A549 (cell line): ENCODE measurements around the gene CLDN2.

Experiments used
- EP300 ChIP-seq, 2 experiments: fragments of >200 bp; sonication (Bioruptor Twin); formaldehyde crosslinking; IDR thresholded peaks; 2 replicates in 1 of 2; 3 replicates in 1 of 2; pipeline ENCODE4 v1.6.1; 2016 to 2017
- HDAC2 ChIP-seq: fragments of 200-600 bp; sonication (generic); IDR thresholded peaks from 2 replicates; pipeline ENCODE4 v1.6.1; 2016
- KDM1A ChIP-seq: fragments of 200-600 bp; sonication (generic); IDR thresholded peaks from 2 replicates; pipeline ENCODE4 v1.6.1; 2016; ENCODE audit warnings: low read depth, mild to moderate bottlenecking
- POLR2A ChIP-seq: IDR thresholded peaks from 2 replicates; pipeline ENCODE4 v1.6.1; 2012; ENCODE audit warnings: mild to moderate bottlenecking, low read length
- POLR2AphosphoS2 ChIP-seq: conservative IDR thresholded peaks from 2 replicates; pipeline ENCODE4 v1.6.1; 2012; ENCODE audit warnings: low read length, improper control_type of control experiment, inconsistent platforms
- RAD21 ChIP-seq, 2 experiments: fragments of >200 bp in 1 of 2; sonication (Bioruptor Twin) in 1 of 2; formaldehyde crosslinking in 1 of 2; IDR thresholded peaks in 1 of 2; conservative IDR thresholded peaks in 1 of 2; 2 replicates in 1 of 2; 3 replicates in 1 of 2; pipeline ENCODE4 v1.6.1; 2012 to 2018; ENCODE audit warnings: inconsistent platforms in 1 of 2
- SMC3 ChIP-seq: fragments of >200 bp; sonication (Bioruptor Twin); formaldehyde crosslinking; IDR thresholded peaks from 3 replicates; pipeline ENCODE4 v1.6.1; 2018; ENCODE audit warnings: inconsistent platforms
- ZNF302 ChIP-seq: fragments of 250-450 bp; sonication (Bioruptor Pico); IDR thresholded peaks from 2 replicates; pipeline ENCODE4 v1.9.0; 2021; ENCODE audit warnings: inconsistent platforms, mild to moderate bottlenecking, moderate library complexity
- TF ChIP-seq, protein P1 (sequence below): fragments of >200 bp; sonication (Bioruptor Twin); formaldehyde crosslinking; IDR thresholded peaks from 3 replicates; pipeline ENCODE4 v1.5.1; 2016
- TF ChIP-seq, protein P2 (sequence below): fragments of 250-450 bp; sonication (Bioruptor Pico); IDR thresholded peaks from 2 replicates; pipeline ENCODE4 v1.5.0; 2021; ENCODE audit warnings: mild to moderate bottlenecking, moderate library complexity, borderline replicate concordance
- TF ChIP-seq, protein P3 (sequence below): IDR thresholded peaks from 2 replicates; pipeline ENCODE4 v1.6.1; 2012; ENCODE audit warnings: low read depth, borderline replicate concordance

DNA sequence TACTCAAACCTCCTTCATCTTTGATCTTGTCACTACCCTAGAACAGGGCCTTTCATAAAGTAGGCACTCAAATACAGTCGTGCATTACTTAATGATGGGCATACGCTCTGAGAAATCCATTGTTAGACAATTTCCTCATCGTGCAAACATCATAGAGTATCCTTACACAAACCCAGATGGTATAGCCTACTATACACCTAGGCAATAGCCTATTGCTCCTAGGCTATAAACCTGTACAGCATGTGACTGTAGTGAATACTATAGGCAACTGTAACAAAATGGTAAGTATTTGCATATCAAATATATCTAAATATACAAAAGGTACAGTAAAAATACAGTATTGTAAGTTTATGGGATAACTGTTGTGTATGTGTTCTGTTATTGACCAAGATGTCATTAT is 31.9 kb downstream of the CLDN2 start:
- TF ChIP-seq RAD21 (conservative IDR thresholded peaks at IDR 0.05 in 1 of 2, IDR thresholded peaks at IDR 0.05 in 1 of 2) (no peak), EP300 (IDR thresholded peaks at IDR 0.05) (no peak), HDAC2 (no peak), POLR2A (no peak), KDM1A (no peak), SMC3 (no peak), POLR2AphosphoS2 (no peak), ZNF302 (CRISPR knock-in tag) (no peak)
- TF ChIP-seq, protein P1, sequence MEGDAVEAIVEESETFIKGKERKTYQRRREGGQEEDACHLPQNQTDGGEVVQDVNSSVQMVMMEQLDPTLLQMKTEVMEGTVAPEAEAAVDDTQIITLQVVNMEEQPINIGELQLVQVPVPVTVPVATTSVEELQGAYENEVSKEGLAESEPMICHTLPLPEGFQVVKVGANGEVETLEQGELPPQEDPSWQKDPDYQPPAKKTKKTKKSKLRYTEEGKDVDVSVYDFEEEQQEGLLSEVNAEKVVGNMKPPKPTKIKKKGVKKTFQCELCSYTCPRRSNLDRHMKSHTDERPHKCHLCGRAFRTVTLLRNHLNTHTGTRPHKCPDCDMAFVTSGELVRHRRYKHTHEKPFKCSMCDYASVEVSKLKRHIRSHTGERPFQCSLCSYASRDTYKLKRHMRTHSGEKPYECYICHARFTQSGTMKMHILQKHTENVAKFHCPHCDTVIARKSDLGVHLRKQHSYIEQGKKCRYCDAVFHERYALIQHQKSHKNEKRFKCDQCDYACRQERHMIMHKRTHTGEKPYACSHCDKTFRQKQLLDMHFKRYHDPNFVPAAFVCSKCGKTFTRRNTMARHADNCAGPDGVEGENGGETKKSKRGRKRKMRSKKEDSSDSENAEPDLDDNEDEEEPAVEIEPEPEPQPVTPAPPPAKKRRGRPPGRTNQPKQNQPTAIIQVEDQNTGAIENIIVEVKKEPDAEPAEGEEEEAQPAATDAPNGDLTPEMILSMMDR, result no peak
- TF ChIP-seq, protein P2, sequence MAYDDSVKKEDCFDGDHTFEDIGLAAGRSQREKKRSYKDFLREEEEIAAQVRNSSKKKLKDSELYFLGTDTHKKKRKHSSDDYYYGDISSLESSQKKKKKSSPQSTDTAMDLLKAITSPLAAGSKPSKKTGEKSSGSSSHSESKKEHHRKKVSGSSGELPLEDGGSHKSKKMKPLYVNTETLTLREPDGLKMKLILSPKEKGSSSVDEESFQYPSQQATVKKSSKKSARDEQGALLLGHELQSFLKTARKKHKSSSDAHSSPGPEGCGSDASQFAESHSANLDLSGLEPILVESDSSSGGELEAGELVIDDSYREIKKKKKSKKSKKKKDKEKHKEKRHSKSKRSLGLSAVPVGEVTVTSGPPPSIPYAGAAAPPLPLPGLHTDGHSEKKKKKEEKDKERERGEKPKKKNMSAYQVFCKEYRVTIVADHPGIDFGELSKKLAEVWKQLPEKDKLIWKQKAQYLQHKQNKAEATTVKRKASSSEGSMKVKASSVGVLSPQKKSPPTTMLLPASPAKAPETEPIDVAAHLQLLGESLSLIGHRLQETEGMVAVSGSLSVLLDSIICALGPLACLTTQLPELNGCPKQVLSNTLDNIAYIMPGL (CRISPR knock-in tag), result no peak
- TF ChIP-seq, protein P3, sequence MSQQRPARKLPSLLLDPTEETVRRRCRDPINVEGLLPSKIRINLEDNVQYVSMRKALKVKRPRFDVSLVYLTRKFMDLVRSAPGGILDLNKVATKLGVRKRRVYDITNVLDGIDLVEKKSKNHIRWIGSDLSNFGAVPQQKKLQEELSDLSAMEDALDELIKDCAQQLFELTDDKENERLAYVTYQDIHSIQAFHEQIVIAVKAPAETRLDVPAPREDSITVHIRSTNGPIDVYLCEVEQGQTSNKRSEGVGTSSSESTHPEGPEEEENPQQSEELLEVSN, result no peak
